ENCODE data around the gene KNDC1. TPM values are rescaled to one million over a fixed set of nuclear protein-coding genes. Genes with fewer than 3 reads are reported as not detected.
"Not testable (repeated sequence)": the region's sequence is repeated elsewhere in the genome, so short reads cannot be mapped to it uniquely, and the experiment has no call there.

The KNDC1 gene
- total and polyA plus RNA-seq, 2 experiments from 2014 or later: 10.8 to 33.9 TPM

DNA sequence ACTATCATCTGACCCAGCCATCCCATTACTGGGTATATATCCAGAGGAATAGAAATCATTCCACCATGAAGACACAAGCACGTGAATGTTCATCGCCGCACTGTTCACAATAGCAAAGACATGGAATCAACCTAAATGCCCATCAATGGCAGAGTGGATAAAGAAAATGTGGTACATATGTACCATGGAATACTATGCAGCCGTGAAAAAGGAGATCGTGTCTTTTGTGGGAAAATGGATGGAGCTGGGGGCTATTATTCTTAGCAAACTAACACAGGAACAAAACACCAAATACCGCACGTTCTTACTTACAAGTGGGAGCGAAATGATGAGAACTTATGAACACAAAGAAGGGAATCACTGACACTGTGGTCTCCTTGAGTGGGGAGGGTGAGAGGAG, 9.8 kb upstream of the KNDC1 start:
- no peak overlapping the region for H3K27ac ChIP-seq
- H3K4me1 ChIP-seq (ENCODE audit: low read depth): peaks cover 11% of the 10 kb centered on the region
- H3K9me3 ChIP-seq (ENCODE audit: low read depth): no peaks in the 10 kb centered on the region
- no peaks in the 10 kb centered on the region for H3K27me3 ChIP-seq
- TF ChIP-seq CTCF (IDR thresholded peaks at IDR 0.05; ENCODE audit: low read depth, low read length): no peak
- H3K4me3 ChIP-seq: no peak overlapping the region
- no peaks in the 10 kb centered on the region for H3K36me3 ChIP-seq
- DNase-seq (ENCODE audit: low read depth in 1 of 2, low spot score in 1 of 2): no peak

DNA sequence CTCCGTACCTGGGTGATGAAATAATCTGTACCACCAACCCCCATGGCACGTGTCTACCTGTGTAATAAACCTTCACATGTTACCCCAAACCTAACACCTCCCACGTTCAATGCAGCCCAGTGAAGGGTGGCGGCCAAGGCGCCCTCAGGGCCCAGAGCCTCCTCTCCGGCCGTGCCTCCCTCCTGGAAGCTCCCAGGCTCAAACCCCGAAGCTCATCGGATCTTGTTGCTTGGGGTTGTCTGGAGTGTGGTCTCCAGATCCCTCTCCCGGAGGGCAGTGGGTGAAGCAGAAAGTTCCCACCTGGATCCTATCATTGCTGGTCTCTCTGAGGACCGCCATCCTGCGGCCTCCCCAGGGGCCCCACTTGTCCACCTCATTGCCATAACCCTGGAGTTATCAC, 9.4 kb upstream of the KNDC1 start:
- H3K36me3 ChIP-seq: no peaks in the 10 kb centered on the region
- H3K9me3 ChIP-seq (ENCODE audit: low read depth): no peaks in the 10 kb centered on the region
- H3K27ac ChIP-seq: no peak overlapping the region
- no peaks in the 10 kb centered on the region for H3K27me3 ChIP-seq
- no peak overlapping the region for H3K4me3 ChIP-seq
- DNase-seq (ENCODE audit: low read depth in 1 of 2, low spot score in 1 of 2): no peak
- no peak for TF ChIP-seq CTCF (IDR thresholded peaks at IDR 0.05; ENCODE audit: low read depth, low read length)
- H3K4me1 ChIP-seq (ENCODE audit: low read depth): peaks cover 8% of the 10 kb centered on the region

- H3K4me1 ChIP-seq (ENCODE audit: low read depth); H3K36me3 ChIP-seq; DNase-seq (ENCODE audit: low read depth in 1 of 2, low spot score in 1 of 2); H3K4me3 ChIP-seq; H3K27me3 ChIP-seq; H3K9me3 ChIP-seq (ENCODE audit: low read depth); H3K27ac ChIP-seq: not testable (repeated sequence)
Measured at GRCh38 chr10:133151071-133151470, 8.9 kb upstream of the KNDC1 start.

DNA sequence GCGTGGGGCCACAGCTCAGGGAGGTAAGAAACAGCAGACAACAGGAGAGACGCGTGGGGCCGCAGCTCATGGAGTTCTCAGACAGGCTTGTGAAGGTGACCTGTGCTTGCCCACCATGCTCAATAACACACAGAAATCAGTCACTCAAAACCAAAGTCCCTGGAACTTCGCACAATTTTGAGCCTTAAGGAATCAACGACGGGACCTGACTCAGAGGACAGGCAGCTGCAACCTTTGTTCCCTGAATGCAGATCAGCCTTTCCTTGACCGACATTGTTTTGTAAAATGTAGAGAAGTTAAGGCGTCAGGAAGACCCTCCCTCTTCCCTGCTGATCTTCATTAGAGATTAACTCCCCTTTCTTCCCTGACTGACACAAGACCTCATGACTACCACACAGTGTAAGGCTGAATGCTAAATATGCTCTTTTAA, 8.5 kb upstream of the KNDC1 start:
- H3K27ac ChIP-seq: no peak overlapping the region
- H3K9me3 ChIP-seq (ENCODE audit: low read depth): no peaks in the 10 kb centered on the region
- H3K36me3 ChIP-seq: no peaks in the 10 kb centered on the region
- TF ChIP-seq CTCF (IDR thresholded peaks at IDR 0.05; ENCODE audit: low read depth, low read length): no peak
- no peak for DNase-seq (ENCODE audit: low read depth in 1 of 2, low spot score in 1 of 2)
- H3K4me1 ChIP-seq (ENCODE audit: low read depth): peaks cover 8% of the 10 kb centered on the region
- H3K4me3 ChIP-seq: no peak overlapping the region
- no peaks in the 10 kb centered on the region for H3K27me3 ChIP-seq

GRCh38 chr10:133154411-133154810, 5.6 kb upstream of the KNDC1 start:
- H3K36me3 ChIP-seq: no peaks in the 10 kb centered on the region
- H3K9me3 ChIP-seq (ENCODE audit: low read depth): no peaks in the 10 kb centered on the region
- DNase-seq (ENCODE audit: low read depth in 1 of 2, low spot score in 1 of 2): no peak
- H3K27ac ChIP-seq: no peak overlapping the region
- peaks cover 8% of the 10 kb centered on the region for H3K4me1 ChIP-seq (ENCODE audit: low read depth)
- no peaks in the 10 kb centered on the region for H3K27me3 ChIP-seq
- no peak overlapping the region for H3K4me3 ChIP-seq
- TF ChIP-seq CTCF (IDR thresholded peaks at IDR 0.05; ENCODE audit: low read depth, low read length): no peak

GRCh38 chr10:133154996-133155778, 4.8 kb upstream of the KNDC1 start:
- no peaks in the 10 kb centered on the region for H3K27me3 ChIP-seq
- no peaks in the 10 kb centered on the region for H3K36me3 ChIP-seq
- peaks cover 8% of the 10 kb centered on the region for H3K4me1 ChIP-seq (ENCODE audit: low read depth)
- H3K27ac ChIP-seq: no peak overlapping the region
- no peak overlapping the region for H3K4me3 ChIP-seq
- H3K9me3 ChIP-seq (ENCODE audit: low read depth): no peaks in the 10 kb centered on the region
- DNase-seq (ENCODE audit: low read depth in 1 of 2, low spot score in 1 of 2): no peak
- TF ChIP-seq CTCF (IDR thresholded peaks at IDR 0.05; ENCODE audit: low read depth, low read length): no peak
